B cell (primary cell): ENCODE results near the gene GNGT2.

Experiments used
- EZH2 ChIP-seq: IDR thresholded peaks from 2 replicates; pipeline ENCODE4 v1.6.1; 2012; ENCODE audit warnings: borderline replicate concordance, low read depth, mild to moderate bottlenecking, moderate library complexity, low read length; ENCODE audit not compliant: insufficient read depth, poor library complexity, severe bottlenecking
- TF ChIP-seq, protein P1 (sequence below): fragments of 200-600 bp; IDR thresholded peaks from one replicate; pipeline ENCODE4 v1.8.0; 2022; ENCODE audit warnings: antibody characterized with exemption, mild to moderate bottlenecking

DNA sequence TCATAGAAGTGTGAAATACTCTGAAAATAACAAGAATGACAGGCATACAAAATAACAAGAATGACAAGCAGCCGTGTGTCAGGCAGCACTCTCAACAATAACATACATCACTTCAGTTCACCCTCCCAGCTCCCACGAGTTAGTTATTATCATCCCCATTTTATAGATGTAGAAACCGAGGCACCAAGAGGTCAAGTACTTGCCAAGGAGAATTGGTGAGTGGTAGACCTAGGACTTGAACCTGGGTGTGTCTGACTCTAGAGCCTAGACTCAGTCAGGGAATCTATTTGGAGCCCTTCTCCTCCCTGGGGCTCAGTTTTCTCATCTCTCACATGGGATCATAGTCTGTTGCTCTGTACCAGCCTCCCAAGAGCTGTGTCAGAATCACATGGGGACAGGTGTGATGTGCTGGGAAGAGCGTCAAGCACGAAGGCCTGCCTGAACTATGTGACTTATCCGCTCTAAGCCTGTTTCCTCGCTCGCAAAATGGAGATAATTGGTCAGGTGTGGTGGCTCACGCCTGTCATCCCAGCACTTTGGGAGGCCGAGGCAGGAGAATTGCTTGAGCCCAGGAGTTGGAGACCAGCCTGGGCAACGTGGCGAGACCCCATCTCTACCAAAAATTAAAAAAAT lies 39.6 kb upstream of the GNGT2 start:
- TF ChIP-seq, protein P1, sequence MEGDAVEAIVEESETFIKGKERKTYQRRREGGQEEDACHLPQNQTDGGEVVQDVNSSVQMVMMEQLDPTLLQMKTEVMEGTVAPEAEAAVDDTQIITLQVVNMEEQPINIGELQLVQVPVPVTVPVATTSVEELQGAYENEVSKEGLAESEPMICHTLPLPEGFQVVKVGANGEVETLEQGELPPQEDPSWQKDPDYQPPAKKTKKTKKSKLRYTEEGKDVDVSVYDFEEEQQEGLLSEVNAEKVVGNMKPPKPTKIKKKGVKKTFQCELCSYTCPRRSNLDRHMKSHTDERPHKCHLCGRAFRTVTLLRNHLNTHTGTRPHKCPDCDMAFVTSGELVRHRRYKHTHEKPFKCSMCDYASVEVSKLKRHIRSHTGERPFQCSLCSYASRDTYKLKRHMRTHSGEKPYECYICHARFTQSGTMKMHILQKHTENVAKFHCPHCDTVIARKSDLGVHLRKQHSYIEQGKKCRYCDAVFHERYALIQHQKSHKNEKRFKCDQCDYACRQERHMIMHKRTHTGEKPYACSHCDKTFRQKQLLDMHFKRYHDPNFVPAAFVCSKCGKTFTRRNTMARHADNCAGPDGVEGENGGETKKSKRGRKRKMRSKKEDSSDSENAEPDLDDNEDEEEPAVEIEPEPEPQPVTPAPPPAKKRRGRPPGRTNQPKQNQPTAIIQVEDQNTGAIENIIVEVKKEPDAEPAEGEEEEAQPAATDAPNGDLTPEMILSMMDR: no peak
- TF ChIP-seq EZH2: no peak
